GM19395 (cell line): Measurements from ENCODE around the gene BRIP1.
"Not testable (repeated sequence)": the region's sequence is repeated elsewhere in the genome, so short reads cannot be mapped to it uniquely, and the experiment has no call there.

Experiments used
- ATAC-seq: cut with Tn5 transposase; IDR thresholded peaks from one replicate; pipeline ENCODE4 v1.9.1; 2021; ENCODE audit warnings: mild to moderate bottlenecking, moderate library complexity; ENCODE audit not compliant: unreplicated experiment

Gene BRIP1

DNA sequence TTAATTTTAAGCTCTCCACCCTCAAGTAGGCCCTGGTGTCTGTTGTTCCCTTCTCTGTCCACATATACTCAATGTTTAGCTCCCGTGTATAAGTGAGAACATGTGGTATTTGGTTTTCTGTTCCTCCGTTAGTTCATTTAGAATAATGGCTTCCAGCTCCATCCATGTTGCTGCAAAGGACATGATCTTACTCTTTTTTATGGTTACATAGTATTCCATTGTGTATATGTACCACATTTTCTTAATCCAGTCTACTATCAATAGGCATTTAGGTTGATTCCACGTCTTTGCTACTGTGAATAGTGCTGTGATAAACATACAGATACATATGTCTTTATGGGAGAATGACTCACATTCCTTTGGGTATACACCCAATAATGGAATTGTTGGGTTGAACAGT lies 160.9 kb downstream of the BRIP1 start:
- no peak for ATAC-seq

DNA sequence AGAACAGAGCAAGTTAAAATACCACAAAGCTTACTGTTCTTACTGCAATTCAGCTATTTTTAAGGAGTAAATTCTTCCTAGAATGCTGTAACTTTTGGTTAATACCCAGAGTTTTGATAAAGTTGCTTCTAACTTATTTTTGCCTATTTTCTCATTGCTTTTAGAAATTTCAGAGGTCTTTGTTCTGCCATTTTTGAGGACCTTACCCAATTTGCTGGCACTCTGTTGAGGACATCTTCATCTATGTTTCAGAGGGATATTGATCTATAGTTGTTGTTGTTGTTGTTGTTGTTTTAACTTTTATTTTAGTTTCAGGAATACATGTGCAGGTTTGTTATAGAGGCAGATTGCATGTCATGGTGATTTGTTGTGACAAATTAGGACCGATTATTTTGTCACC lies 161.3 kb downstream of the BRIP1 start:
- ATAC-seq, result no peak

DNA sequence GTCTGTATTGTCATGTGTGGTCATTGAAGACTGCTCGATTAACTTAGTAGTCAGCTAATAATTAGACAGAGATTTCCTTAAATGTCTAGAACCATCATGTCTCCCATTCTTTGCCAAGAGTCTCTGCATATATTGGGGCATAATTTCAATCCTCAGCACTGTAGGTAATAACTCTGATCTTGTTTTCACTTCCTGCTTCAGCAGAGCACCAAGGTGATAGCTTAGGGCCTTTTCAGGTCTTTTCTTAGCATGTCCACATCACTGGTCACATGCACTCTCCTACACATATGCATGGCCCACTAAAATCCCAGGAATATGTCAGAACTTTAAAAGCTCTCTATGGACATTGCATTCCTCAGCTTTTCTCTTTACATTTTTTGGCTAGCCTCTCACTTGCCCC lies 162.0 kb downstream of the BRIP1 start:
- ATAC-seq, result no peak

DNA sequence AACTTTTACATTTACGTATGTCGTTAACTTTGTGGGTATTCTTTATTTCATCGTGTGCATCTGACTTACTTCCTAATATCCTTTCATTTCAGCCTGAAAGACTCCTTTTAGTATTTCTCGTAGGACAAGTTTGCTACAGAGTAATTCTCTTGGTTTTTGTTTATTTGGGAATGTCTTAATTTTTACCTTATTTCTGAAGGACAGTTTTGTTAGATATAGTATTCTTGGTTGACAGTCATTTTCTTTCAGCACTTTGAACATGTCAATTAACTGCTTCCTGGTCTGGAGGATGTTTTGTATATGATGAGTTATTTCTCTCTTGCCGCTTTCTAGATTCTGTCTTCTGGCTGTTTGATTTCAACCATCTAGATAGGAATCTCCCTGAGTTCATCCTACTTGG lies 163.1 kb downstream of the BRIP1 start:
- ATAC-seq, result no peak

DNA sequence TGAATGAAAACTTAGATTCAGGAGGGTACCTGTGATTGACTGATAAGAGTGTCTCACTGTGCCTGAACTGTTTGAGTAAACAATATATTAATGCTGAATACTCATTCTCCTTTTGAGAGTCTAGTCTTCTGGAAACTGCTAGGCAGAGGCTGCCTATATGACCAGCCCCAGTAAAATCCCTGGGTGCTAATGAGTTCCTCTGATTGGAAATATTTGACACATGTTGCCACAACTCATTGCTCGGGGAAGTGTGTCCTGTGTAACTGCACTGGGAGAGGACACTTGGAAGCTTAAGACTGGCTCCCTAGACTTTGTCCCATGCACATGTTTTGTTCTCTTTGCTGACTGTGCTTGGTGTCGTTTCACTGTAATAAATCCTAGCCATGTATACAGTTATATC lies 163.6 kb downstream of the BRIP1 start:
- no peak for ATAC-seq

DNA sequence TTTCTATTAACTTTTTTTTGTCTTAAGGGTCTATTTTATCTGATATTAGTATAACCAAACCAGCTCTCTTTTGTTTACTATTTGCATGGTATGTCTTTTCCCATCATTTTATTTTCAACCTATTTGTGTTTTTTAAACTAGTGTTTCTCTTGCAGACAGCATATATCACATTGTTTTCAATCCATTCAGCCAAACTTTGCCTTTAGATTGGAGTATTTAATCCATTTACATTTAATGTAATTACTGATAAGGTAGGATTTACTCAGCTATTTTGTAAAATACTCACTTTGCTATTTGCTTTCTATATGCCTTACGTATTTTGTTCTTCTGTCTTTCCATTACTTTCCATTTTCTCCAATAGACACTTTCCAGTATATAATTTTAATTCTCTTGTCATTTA lies 164.3 kb downstream of the BRIP1 start:
- ATAC-seq, result no peak

DNA sequence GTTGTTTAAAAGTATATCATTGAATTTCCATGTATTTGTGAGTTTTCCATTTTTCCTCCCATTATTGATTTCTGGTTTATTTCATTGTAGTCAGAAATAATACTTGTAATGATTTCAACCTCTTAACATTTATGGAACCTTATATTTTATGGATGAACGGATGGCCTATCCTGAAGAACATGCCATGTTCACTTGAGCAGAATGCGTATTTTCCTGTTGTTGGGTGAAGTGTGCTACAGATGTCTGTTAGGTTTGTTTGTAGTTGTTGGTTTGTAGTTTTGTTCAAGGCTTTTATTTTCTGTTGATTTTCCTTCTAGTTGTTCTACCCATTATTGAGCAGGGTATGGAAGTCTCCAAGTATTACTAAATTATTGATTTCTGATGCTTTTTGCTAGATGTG lies 165.1 kb downstream of the BRIP1 start:
- ATAC-seq, result no peak

DNA sequence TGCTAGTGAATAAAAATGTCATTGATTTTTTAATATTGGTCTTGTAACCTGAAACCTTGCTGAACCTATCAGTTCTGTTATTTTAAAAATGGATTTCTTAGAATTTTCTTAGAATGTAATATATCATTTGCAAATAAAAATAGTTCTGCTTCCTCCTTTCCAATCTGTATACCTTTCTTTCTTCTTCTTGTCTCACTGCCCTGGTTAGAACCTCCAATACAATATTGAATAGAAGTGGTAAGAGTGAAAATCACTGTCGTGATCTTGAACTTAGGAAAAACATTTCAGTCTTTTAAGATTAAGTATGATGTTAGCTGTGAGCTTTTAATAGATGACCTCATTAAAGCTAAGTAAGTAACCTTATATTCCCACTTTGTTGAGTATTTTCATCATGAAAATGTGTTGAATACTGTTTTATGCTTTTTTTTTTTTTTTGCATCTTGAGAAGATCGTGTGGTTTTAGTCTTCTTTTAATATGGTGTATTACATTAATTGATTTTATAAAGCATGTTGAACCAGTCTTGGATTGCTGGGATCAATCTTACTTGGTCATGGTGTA lies 167.5 kb downstream of the BRIP1 start:
- ATAC-seq, result no peak

DNA sequence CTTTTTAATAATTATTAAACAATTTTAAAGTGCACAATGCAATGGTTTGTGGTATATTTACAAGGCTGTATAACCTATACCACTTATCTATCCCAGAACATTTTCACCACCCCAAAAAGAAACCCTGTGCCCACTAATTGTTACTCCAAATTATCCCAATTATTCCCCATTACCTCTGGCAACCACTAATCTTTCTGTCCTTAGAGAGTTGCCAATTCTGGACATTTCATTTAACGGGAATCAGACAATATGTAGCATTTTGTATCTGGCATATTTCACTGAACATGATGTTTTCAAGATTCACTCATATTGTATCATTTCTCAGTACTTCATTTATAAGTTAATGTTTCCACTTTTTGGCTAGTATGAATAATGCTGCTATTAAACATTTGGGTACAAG lies 169.2 kb downstream of the BRIP1 start:
- no peak for ATAC-seq

DNA sequence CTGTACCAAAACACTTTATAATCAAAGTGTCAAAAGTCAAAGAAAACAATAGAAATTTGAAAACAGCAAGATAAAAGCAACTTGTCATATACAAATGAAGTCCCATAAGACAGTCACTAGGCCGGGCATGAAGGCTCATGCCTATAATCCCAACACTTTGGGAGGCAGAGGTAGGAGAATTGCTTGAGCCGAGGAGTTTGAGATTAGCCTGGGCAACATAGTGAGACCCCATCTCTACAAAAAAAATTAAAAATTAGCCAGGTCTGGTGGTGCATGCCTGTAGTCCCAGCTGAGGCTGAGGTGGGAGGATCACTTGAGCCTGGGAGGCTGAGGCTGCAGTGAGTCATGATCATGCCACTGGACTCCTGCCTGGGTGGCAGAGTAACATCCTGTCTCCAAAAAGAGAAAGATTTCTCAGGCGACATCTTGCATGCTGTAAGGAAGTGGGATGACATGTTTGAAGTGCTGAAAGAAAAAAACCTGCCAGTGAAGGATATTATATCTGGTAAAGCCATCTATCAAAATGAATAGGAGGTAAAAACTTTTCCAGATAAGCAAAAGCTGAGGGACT lies 173.6 kb downstream of the BRIP1 start:
- ATAC-seq, result no peak

DNA sequence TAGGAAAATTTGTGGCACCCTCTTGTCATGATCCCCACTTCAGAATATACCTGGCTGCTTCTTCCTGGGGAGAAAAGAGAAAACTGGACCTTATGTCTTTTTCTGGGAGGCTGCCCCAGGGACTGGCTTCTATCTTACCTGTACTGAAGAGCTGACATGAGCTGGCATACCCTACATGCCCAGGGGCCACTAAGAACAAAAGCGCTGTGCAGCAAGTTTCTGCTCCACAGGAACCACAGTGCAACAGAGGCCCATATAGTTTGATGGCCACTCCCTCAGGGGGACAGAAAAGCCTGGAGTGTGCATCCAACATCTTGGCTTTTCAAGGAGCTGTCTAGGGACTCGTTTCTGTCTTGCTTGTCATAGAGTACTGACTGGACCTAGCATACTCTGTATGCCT lies 175.6 kb downstream of the BRIP1 start:
- no peak for ATAC-seq

DNA sequence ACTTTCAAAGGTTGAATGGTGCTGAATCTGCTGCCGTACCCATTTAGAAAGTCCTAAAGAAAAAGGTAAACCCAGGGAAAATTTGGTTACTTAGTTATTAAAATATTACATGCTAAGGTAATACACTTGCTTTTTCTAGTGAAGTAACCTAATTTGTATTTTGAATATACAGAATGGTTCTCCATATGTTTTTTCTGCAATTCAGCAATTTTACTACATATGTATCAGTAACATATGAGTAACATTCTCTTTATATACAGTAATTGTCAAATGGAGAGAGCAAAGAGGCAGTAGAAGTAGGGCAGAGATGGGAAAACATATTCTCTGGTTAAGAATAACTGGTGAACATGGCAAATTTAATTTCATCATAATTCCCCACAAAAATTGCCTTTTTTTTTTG lies 177.2 kb downstream of the BRIP1 start:
- ATAC-seq, result no peak

DNA sequence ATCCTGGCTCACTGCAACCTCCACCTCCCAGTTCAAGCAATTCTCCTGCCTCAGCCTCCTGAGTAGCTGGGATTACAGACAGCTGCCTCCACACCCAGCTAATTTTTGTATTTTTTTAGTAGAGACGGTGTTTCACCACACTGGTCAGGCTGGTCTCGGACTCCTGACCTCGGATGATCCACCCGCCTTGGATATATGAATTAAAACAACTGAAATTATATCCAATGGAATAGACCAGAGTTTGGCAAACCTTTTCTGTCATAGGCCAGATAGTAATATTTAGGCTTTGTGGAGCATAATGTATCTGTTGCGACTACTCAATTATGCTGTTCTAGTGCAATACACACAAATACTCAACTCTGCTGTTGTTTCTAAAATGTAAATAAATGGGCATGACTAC lies 178.5 kb downstream of the BRIP1 start:
- ATAC-seq, result no peak

DNA sequence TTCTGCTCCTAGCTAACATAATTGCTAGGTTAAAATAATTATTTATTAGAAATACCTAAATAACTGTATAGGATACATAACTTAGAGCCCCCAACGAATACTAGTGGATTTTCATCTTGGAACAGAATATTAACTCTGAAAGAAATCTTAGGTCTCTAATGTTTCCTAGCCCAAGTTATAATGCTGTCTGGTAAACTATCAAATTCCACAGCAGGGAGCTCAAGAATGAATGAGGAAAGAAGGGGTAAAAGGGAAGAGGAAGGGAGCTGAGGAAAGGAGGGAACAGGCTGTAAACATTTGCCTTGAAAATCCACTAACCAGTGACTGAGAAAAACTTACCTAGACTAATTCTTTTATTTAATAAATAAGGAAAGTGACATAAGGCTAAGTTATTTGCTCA lies 179.2 kb downstream of the BRIP1 start:
- ATAC-seq, result no peak

DNA sequence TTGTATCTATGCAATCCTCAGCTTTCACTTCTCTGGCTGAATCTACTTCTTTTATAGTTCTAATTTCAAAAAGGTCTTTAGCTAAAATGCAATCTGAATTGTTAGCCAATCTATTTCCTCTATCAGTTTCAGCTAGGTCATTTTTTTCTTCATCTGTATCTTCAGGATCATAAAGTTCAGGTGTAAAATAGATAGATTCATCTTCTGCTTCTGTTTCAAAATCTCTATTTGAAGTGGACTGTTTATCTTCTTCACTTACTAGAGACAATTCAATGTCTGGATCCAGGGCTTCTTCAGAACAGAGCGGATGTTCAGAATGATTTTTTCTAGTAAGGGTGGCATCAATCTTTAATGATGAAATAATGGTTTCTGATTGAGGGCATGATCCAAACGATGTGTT lies 179.9 kb downstream of the BRIP1 start:
- ATAC-seq, result no peak

DNA sequence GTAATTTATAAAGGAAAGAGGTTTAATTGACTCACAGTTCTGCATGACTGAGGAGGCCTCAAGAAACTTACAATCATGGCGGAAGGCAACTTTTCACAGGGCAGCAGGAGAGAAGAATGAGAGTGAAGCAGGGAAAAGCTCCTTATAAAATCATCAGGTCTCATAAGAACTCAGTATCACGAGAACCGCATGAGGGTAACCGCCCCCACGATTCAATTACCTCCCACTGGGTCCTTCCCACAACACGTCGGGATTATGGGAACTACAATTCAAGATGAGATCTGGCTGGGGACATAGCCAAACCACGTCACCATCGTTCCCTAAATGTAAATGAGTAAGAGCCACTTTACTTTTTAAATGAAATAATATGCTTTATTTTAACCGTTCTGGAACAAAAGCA lies 182.4 kb downstream of the BRIP1 start:
- ATAC-seq, result no peak

DNA sequence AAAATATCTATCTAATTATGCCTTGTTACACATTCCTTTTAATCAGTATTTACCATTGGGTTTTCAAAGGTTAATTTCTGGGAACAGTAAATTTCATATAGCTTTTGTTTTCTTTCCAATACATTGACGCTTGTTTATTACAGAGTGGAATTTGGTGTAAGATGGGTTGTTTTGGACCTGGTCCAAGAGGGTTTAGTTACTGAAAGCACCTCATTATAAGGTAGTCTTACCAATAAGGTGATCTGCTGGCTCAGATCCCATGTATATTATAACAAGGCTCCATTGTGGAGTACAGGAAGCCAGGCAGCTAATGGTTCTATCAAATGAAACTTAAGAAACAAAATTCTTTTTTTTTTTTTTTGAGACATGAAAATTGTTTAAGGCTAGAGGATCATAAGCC lies 185.0 kb downstream of the BRIP1 start:
- ATAC-seq, result no peak

DNA sequence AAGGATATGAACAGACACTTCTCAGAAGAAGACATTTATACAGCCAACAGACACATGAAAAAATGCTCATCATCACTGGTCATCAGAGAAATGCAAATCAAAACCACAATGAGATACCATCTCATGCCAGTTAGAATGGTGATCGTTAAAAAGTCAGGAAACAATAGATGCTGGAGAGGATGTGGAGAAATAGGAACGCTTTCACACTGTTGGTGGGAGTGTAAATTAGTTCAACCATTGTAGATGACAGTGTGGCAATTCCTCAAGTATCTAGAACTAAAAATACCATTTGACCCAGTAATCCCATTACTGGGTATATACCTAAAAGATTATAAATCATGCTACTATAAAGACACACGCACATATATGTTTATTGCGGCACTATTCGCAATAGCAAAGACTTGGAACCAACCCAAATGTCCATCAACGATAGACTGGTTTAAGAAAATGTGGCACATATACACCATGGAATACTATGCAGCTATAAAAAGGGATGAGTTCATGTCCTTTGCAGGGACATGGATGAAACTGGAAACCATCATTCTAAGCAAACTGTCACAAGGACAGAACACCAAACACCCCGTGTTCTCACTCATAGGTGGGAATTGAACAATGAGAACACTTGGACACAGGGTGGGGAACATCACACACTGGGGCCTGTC lies 186.0 kb downstream of the BRIP1 start:
- not testable (repeated sequence) for ATAC-seq

DNA sequence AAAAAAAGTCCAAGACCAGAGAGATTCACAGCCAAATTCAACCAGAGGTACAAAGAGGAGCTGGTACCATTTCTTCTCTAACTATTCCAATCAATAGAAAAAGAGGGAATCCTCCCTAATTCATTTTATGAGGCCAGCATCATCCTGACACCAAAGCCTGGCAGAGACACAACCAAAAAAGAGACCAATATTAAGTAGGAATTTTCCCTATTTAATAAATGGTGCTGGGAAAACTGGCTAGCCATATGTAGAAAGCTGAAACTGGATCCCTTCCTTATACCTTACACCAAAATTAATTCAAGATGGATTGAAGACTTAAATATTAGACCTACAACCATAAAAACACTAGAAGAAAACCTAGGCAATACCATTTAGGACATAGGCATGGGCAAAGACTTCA lies 186.8 kb downstream of the BRIP1 start:
- not testable (repeated sequence) for ATAC-seq

DNA sequence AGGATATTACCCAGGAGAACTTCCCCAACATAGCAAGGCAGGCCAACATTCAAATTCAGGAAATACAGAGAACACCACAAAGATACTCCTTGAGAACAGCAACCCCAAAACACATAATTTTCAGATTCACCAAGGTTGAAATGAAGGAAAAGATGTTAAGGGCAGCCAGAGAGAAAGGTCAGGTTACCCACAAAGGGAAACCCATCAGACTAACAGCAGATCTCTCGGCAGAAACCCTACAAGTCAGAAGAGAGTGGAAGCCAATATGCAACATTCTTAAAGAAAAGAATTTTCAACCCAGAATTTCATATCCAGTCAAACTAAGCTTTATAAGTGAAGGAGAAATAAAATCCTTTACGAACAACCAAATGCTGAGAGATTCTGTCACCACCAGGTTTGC lies 188.7 kb downstream of the BRIP1 start:
- ATAC-seq, result not testable (repeated sequence)

DNA sequence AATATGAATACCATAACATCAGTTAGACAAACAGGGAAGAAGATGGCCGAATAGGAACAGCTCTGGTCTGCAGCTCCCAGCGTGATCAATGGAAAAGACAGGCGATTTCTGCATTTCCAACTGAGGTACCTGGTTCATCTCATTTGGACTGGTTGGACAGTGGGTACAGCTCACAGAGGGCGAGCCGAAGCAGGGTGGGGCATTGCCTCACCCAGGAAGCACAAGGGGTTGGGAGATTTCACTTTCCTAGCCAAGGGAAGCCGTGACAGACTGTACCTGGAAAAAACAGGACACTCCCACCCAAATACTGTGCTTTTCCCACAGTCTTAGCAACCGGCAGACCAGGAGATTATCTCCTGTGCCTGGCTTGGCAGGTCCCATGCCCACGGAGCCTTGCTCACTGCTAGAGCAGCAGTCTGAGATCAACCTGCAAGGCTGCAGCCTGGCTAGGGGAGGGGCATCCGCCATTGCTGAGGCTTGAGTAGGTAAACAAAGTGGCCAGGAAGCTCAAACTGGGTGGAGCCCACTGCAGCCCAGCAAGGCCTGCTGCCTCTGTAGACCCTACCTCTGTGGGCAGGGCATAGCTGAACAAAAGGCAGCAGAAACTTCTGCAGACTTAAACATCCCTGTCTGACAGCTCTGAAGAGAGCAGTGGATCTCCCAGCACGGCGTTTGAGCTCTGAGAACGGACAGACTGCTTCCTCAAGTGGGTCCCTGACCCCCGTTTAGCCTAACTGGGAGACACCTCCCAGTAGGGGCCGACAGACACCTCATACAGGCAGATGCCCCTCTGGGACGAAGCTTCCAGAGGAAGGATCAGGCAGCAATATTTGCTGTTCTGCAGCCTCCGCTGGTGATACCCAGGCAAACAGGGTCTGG lies 190.1 kb downstream of the BRIP1 start:
- ATAC-seq, result not testable (repeated sequence)

DNA sequence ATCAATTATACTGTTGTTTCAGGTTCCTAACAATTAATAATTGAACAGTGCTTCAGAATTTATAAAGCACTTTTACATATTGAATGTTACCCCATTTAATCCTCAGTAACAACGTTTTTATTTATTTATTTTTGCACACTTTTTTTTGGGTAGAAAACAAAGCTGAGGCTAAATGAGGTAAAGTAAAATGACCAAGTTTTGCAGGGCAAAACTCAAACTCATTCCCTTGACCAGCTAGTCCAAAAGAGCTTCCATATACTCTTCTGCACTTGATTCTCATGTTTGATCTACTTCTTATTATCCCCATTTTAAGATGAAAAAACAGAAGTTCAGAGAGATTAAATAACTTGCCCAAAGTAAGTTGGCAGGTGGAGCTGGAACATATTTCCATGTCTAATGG lies 191.2 kb downstream of the BRIP1 start:
- ATAC-seq, result no peak
